MM.1S (cell line): ENCODE data around the gene RAB44.
A peak's percentile ranks its signal among the peaks of the same experiment; 100 is the strongest.
"Not testable (repeated sequence)": the region's sequence is repeated elsewhere in the genome, so short reads cannot be mapped to it uniquely, and the experiment has no call there.

ENCODE experiments used
- DNase-seq: peaks from one replicate; pipeline ENCODE4 v3.0.0-alpha.2; 2015
- H2AFZ ChIP-seq: fragments of 300-600 bp; sonication (generic); 2 replicates; pipeline ENCODE4 v1.6.0; 2016; ENCODE audit warnings: antibody characterized with exemption, low read length
- H3F3A ChIP-seq: fragments of 300-600 bp; sonication (generic); 2 replicates; pipeline ENCODE4 v1.6.1; 2016; ENCODE audit warnings: mild to moderate bottlenecking, antibody characterized with exemption, low read length, moderate library complexity, mixed read lengths; ENCODE audit not compliant: insufficient read depth
- H3K27ac ChIP-seq: fragments of 300-600 bp; sonication (generic); 2 replicates; pipeline ENCODE4 v1.5.1; 2016; ENCODE audit warnings: mild to moderate bottlenecking, low read length
- H3K27me3 ChIP-seq: fragments of 300-600 bp; sonication (generic); replicated peaks from 2 replicates; pipeline ENCODE4 v1.6.0; 2016; ENCODE audit warnings: low read length; ENCODE audit not compliant: insufficient read depth
- H3K36me3 ChIP-seq: fragments of 300-600 bp; sonication (generic); replicated peaks from 2 replicates; pipeline ENCODE4 v1.6.1; 2016; ENCODE audit warnings: mild to moderate bottlenecking, low read length, mixed read lengths; ENCODE audit not compliant: insufficient read depth
- H3K4me1 ChIP-seq: fragments of 300-600 bp; sonication (generic); 2 replicates; pipeline ENCODE4 v1.6.1; 2016; ENCODE audit warnings: low read length, mixed read lengths
- H3K4me2 ChIP-seq: fragments of 300-600 bp; sonication (generic); 2 replicates; pipeline ENCODE4 v1.6.0; 2016; ENCODE audit warnings: low read depth, low read length
- H3K4me3 ChIP-seq: fragments of 300-600 bp; sonication (generic); 2 replicates; pipeline ENCODE4 v1.5.1; 2016; ENCODE audit warnings: low read length, mixed read lengths
- H3K79me2 ChIP-seq: fragments of 300-600 bp; sonication (generic); 2 replicates; pipeline ENCODE4 v1.6.1; 2016; ENCODE audit warnings: mixed run types, low read length, mixed read lengths
- H3K9ac ChIP-seq: fragments of 300-600 bp; sonication (generic); 2 replicates; pipeline ENCODE4 v1.6.1; 2016; ENCODE audit warnings: low read length, mixed read lengths
- H3K9me2 ChIP-seq: fragments of 300-600 bp; sonication (generic); replicated peaks from 2 replicates; pipeline ENCODE4 v1.6.1; 2016; ENCODE audit warnings: mild to moderate bottlenecking, low read length, mixed read lengths; ENCODE audit not compliant: insufficient read depth
- H3K9me3 ChIP-seq: fragments of 300-600 bp; sonication (generic); replicated peaks from 2 replicates; pipeline ENCODE4 v1.6.1; 2016; ENCODE audit warnings: mild to moderate bottlenecking, low read length, mixed read lengths; ENCODE audit not compliant: insufficient read depth
- H4K20me1 ChIP-seq: fragments of 300-600 bp; sonication (generic); 2 replicates; pipeline ENCODE4 v1.6.1; 2016; ENCODE audit warnings: mild to moderate bottlenecking, low read length, moderate library complexity, mixed read lengths; ENCODE audit not compliant: insufficient read depth
- CTCF ChIP-seq: fragments of 300-600 bp; sonication (generic); IDR thresholded peaks from 2 replicates; pipeline ENCODE4 v1.5.1; 2016; ENCODE audit warnings: antibody characterized with exemption, low read length, mixed read lengths
- EZH2 ChIP-seq: fragments of 300-600 bp; sonication (generic); optimal IDR thresholded peaks from 2 replicates; pipeline ENCODE3; 2017; ENCODE audit warnings: low read depth, mild to moderate bottlenecking, antibody characterized with exemption, low read length, mixed read lengths
- EZH2phosphoT487 ChIP-seq: fragments of 300-600 bp; sonication (generic); IDR thresholded peaks from 2 replicates; pipeline ENCODE4 v1.6.1; 2018; ENCODE audit warnings: antibody characterized with exemption, low read length

RAB44 gene

GRCh38 chr6:36651659-36652379 is 45.8 kb upstream of the RAB44 start:
- no peak overlapping the region for H2AFZ ChIP-seq
- no peaks in the 10 kb centered on the region for H3K27me3 ChIP-seq
- no peaks in the 10 kb centered on the region for H3K9me3 ChIP-seq
- no peaks in the 10 kb centered on the region for H3K79me2 ChIP-seq
- H3K4me2 ChIP-seq, result no peak overlapping the region
- DNase-seq, result no peak
- H3K9ac ChIP-seq, result no peak overlapping the region
- H3K4me3 ChIP-seq, result no peak overlapping the region
- no peaks in the 10 kb centered on the region for H3K36me3 ChIP-seq
- peaks cover 16% of the 10 kb centered on the region for H3K4me1 ChIP-seq
- H3K9me2 ChIP-seq, result no peaks in the 10 kb centered on the region
- no peaks in the 10 kb centered on the region for H3F3A ChIP-seq
- TF ChIP-seq EZH2 (no peak), CTCF (no peak), EZH2phosphoT487 (no peak)
- H3K27ac ChIP-seq, result no peak overlapping the region
- H4K20me1 ChIP-seq, result no peaks in the 10 kb centered on the region

GRCh38 chr6:36654469-36654868 is 43.2 kb upstream of the RAB44 start:
- H3K4me3 ChIP-seq, H3F3A ChIP-seq, H3K79me2 ChIP-seq, H3K36me3 ChIP-seq, H2AFZ ChIP-seq, H3K9me3 ChIP-seq, H3K27me3 ChIP-seq, H3K4me2 ChIP-seq, H3K27ac ChIP-seq, H4K20me1 ChIP-seq, H3K9ac ChIP-seq, DNase-seq, H3K9me2 ChIP-seq: not testable (repeated sequence)
- H3K4me1 ChIP-seq, result peaks cover 26% of the 10 kb centered on the region

GRCh38 chr6:36655085-36655724 is 42.4 kb upstream of the RAB44 start:
- no peaks in the 10 kb centered on the region for H3K79me2 ChIP-seq
- H2AFZ ChIP-seq, result no peak overlapping the region
- no peaks in the 10 kb centered on the region for H3K36me3 ChIP-seq
- no peak overlapping the region for H3K27ac ChIP-seq
- H3K4me1 ChIP-seq, result peaks cover 26% of the 10 kb centered on the region
- H3F3A ChIP-seq, result no peaks in the 10 kb centered on the region
- peak; percentile 25 for DNase-seq
- H4K20me1 ChIP-seq, result no peaks in the 10 kb centered on the region
- H3K9me3 ChIP-seq, result no peaks in the 10 kb centered on the region
- no peaks in the 10 kb centered on the region for H3K27me3 ChIP-seq
- TF ChIP-seq EZH2phosphoT487 (no peak), CTCF (no peak)
- H3K9ac ChIP-seq, result no peak overlapping the region
- no peak overlapping the region for H3K4me2 ChIP-seq
- H3K9me2 ChIP-seq, result no peaks in the 10 kb centered on the region
- H3K4me3 ChIP-seq, result no peak overlapping the region

- H3K4me2 ChIP-seq, result no peak overlapping the region
- H4K20me1 ChIP-seq, result no peaks in the 10 kb centered on the region
- no peaks in the 10 kb centered on the region for H3K27me3 ChIP-seq
- no peak overlapping the region for H3K27ac ChIP-seq
- H3K79me2 ChIP-seq, result no peaks in the 10 kb centered on the region
- H3K4me1 ChIP-seq, result peaks cover 20% of the 10 kb centered on the region
- no peak for DNase-seq
- no peaks in the 10 kb centered on the region for H3F3A ChIP-seq
- no peak overlapping the region for H2AFZ ChIP-seq
- no peaks in the 10 kb centered on the region for H3K9me2 ChIP-seq
- H3K9me3 ChIP-seq, result no peaks in the 10 kb centered on the region
- no peak overlapping the region for H3K4me3 ChIP-seq
- no peak for TF ChIP-seq EZH2
- no peak overlapping the region for H3K9ac ChIP-seq
- no peaks in the 10 kb centered on the region for H3K36me3 ChIP-seq
Measured at GRCh38 chr6:36656441-36656840, 41.2 kb upstream of the RAB44 start.
